HCT116 (cell line): Measurements from ENCODE around the gene STAMBP.

Experiments used
- CEBPB ChIP-seq: IDR thresholded peaks from 2 replicates; pipeline ENCODE4 v1.6.1; 2012; ENCODE audit warnings: low read depth
- CTCF ChIP-seq, 3 experiments: fragments of 200-600 bp in 1 of 3; sonication (generic) in 1 of 3; IDR thresholded peaks in 2 of 3; conservative IDR thresholded peaks in 1 of 3; 2 replicates each; pipeline ENCODE4 v1.5.1; 2012 to 2017; ENCODE audit warnings: low read depth in 2 of 3, low read length in 2 of 3, antibody characterized with exemption in 1 of 3, borderline replicate concordance in 1 of 3, control low read depth in 1 of 3, mild to moderate bottlenecking in 1 of 3, mixed read lengths in 1 of 3, mixed run types in 1 of 3, moderate library complexity in 1 of 3; ENCODE audit not compliant: insufficient read depth in 1 of 3
- EZH2 ChIP-seq: fragments of 200-600 bp; sonication (generic); IDR thresholded peaks from 2 replicates; pipeline ENCODE4 v1.6.1; 2017; ENCODE audit warnings: antibody characterized with exemption, mixed run types
- EZH2phosphoT487 ChIP-seq: fragments of 200-600 bp; IDR thresholded peaks from 2 replicates; pipeline ENCODE4 v1.6.1; 2018; ENCODE audit warnings: antibody characterized with exemption, borderline replicate concordance
- FOSL1 ChIP-seq: IDR thresholded peaks from 2 replicates; pipeline ENCODE4 v1.6.1; 2012; ENCODE audit warnings: low read depth
- JUND ChIP-seq: IDR thresholded peaks from 2 replicates; pipeline ENCODE4 v1.6.1; 2012
- POLR2A ChIP-seq: IDR thresholded peaks from 2 replicates; pipeline ENCODE4 v1.7.0; 2011; ENCODE audit warnings: borderline replicate concordance; ENCODE audit not compliant: insufficient read depth, insufficient read length; ENCODE audit errors: extremely low read depth
- YY1 ChIP-seq: IDR thresholded peaks from 2 replicates; pipeline ENCODE4 v1.6.1; 2011; ENCODE audit warnings: low read length, low read depth, moderate library complexity, mild to moderate bottlenecking; ENCODE audit not compliant: insufficient replicate concordance; ENCODE audit errors: extremely low read depth

DNA sequence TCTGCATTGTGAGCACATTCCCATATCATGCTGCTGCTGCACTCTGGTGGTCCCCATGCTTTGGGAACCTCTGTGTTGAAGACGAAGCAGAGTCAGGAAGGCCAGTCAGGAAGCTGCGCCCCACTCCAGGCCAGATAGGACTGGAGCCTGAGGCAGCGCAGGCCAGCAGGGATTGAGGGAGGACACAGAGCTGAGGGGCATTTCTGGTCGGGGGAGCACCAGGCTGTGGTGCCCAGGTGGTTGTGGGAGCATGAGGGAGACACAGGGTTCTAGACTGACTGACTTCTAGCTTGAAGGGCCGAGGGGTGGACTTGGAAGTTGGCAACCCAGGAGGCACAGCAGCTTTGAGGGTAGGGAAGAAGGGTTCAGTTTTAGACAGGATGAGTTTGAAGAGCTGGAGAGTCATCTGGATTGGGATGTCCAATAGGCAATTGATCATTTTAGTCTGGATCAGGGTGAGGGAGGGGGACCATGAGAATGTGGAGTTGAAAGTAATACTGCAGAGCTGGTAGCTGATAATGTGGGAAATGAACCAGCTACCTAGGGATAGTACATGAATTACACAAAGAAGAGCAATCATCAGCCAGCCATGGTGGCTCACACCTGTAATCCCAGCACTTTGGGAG lies 62.6 kb downstream of the STAMBP start:
- TF ChIP-seq POLR2A (no peak), CTCF (IDR thresholded peaks at IDR 0.05 in 2 of 3, conservative IDR thresholded peaks at IDR 0.05 in 1 of 3; ENCODE audit: borderline replicate concordance in 1 of 3, insufficient read depth in 1 of 3, low read depth in 2 of 3, low read length in 2 of 3) (no peak), JUND (no peak), CEBPB (no peak), YY1 (no peak), EZH2phosphoT487 (no peak), FOSL1 (no peak), EZH2 (no peak)
